GM18907 (cell line): ENCODE measurements around the gene IL27RA.
A peak's percentile ranks its signal among the peaks of the same experiment; 100 is the strongest.

Source experiments
- ATAC-seq: cut with Tn5 transposase; IDR thresholded peaks from one replicate; pipeline ENCODE4 v1.9.1; 2021; ENCODE audit warnings: mild to moderate bottlenecking, moderate library complexity; ENCODE audit not compliant: unreplicated experiment

IL27RA gene

GRCh38 chr19:14082675-14082960 is 51.1 kb downstream of the IL27RA start:
- ATAC-seq = no peak

- no peak for ATAC-seq
These were observed 53.9 kb downstream of the IL27RA start, which contains the start of gene C19orf67 for GRCh38 chr19:14085309-14085995. C19orf67 (minus strand) TSS chr19:14085783; CDS start chr19:14085627, 156 bp downstream.

- no peak for ATAC-seq
These were observed 54.5 kb downstream of the IL27RA start for GRCh38 chr19:14086098-14086497.

- ATAC-seq = no peak
These were observed 57.3 kb downstream of the IL27RA start for GRCh38 chr19:14088634-14089411.

GRCh38 chr19:14089412-14089661 is 57.8 kb downstream of the IL27RA start:
- no peak for ATAC-seq

GRCh38 chr19:14089662-14090508 is 58.3 kb downstream of the IL27RA start:
- ATAC-seq = peak; percentile 20

GRCh38 chr19:14090509-14091080 is 59.0 kb downstream of the IL27RA start, which contains the start of gene SAMD1:
SAMD1 (minus strand) TSS chr19:14090751.
- peak; percentile 38 for ATAC-seq

GRCh38 chr19:14091081-14091812 is 59.7 kb downstream of the IL27RA start:
- ATAC-seq = peak; percentile 54

- ATAC-seq = peak; percentile 6
These were observed 60.4 kb downstream of the IL27RA start for GRCh38 chr19:14091813-14092462.

GRCh38 chr19:14093117-14093823 is 61.7 kb downstream of the IL27RA start:
- no peak for ATAC-seq

GRCh38 chr19:14094854-14095253 is 63.3 kb downstream of the IL27RA start:
- ATAC-seq = no peak

- ATAC-seq = no peak
These were observed 64.9 kb downstream of the IL27RA start for GRCh38 chr19:14096272-14096992.

- ATAC-seq = no peak
These were observed 66.1 kb downstream of the IL27RA start for GRCh38 chr19:14097532-14098151.

GRCh38 chr19:14101003-14101545 is 69.5 kb downstream of the IL27RA start:
- no peak for ATAC-seq

- no peak for ATAC-seq
These were observed 70.6 kb downstream of the IL27RA start for GRCh38 chr19:14102102-14102696.

- no peak for ATAC-seq
These were observed 71.2 kb downstream of the IL27RA start for GRCh38 chr19:14102756-14103155.
